Lower leg skin (tissue), 3 donors: ENCODE data around the gene CRIP3.

ENCODE experiments used
- POLR2A ChIP-seq, 2 donors: fragments of 450-650 bp; IDR thresholded peaks; one replicate each; pipeline ENCODE4 v1.6.1; 2016 to 2017; ENCODE audit warnings: antibody characterized with exemption in 2 of 2, mild to moderate bottlenecking in 1 of 2, moderate library complexity in 1 of 2
- TF ChIP-seq, protein P1 (sequence below), 3 donors: fragments of 450-650 bp; IDR thresholded peaks; one replicate each; pipeline ENCODE4 v1.5.1; 2016; ENCODE audit warnings: antibody characterized with exemption in 3 of 3, mild to moderate bottlenecking in 3 of 3, moderate library complexity in 2 of 3

DNA sequence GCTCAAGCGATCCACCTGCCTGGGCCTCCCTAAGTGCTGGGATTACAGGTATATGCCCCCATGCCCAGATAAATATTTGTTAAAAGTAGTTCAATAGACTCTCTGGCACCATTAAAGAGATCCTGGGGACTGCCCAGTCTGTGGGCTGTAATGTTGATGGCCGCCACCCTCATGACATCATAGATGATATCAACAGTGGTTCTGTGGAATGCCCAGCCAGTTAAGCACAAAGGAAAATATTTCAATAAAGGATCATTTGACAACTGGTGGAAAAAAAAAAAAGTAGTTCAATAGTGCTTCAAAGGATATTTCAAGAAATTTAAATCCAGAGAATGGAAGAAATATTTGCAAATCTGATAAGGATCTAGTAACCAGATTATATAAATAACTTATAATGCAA, 1.5 kb upstream of the CRIP3 start:
- TF ChIP-seq POLR2A (IDR thresholded peaks at IDR 0.05) = no peak
- TF ChIP-seq, protein P1, sequence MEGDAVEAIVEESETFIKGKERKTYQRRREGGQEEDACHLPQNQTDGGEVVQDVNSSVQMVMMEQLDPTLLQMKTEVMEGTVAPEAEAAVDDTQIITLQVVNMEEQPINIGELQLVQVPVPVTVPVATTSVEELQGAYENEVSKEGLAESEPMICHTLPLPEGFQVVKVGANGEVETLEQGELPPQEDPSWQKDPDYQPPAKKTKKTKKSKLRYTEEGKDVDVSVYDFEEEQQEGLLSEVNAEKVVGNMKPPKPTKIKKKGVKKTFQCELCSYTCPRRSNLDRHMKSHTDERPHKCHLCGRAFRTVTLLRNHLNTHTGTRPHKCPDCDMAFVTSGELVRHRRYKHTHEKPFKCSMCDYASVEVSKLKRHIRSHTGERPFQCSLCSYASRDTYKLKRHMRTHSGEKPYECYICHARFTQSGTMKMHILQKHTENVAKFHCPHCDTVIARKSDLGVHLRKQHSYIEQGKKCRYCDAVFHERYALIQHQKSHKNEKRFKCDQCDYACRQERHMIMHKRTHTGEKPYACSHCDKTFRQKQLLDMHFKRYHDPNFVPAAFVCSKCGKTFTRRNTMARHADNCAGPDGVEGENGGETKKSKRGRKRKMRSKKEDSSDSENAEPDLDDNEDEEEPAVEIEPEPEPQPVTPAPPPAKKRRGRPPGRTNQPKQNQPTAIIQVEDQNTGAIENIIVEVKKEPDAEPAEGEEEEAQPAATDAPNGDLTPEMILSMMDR (IDR thresholded peaks at IDR 0.05) = no peak
